Fibroblast of peridontal ligament (primary cell): ENCODE results near the gene RANBP10.
A peak's percentile ranks its signal among the peaks of the same experiment; 100 is the strongest.

Experiments used
- DNase-seq: peaks from one replicate; pipeline ENCODE4 v3.0.0-alpha.2; 2010; ENCODE audit errors: extremely low read depth

RANBP10 gene

DNA sequence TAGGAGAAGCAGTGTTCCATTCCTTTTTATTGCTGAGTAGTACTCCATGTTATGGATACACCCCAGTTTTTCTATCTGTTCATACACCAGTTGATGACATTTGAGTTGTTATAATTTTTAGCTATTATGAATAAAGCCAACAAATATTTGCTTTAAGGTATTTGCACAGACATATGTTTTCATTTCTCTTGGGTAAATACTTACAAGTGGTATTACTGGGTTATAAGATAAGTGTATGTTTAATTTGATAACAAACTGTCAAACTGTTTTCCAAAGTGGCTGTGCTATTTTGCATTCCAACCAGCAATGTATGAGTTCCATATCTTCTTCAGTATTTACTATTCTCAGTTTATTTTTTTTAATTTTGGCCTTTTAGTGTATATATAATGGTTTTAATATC lies 59.5 kb downstream of the RANBP10 start:
- no peak for DNase-seq

DNA sequence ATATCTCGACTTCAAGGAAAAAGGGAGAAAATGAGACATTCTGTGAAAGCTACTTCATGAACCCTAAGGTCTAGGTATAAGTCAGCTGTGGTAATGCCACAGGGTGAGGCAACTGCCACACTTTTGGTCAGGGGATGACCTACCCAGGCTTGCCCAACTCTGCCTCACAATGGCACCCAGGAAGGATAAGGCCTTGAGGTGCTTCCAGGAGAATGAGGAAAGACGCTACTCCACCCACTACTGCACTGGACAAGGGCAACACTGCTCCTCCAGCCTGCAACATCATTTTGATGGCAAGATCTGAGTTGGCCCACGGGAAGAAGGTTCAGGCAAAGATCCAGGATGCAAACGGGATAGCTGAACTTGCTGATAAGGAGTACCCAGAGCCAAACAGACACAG lies 65.2 kb downstream of the RANBP10 start:
- DNase-seq: no peak

- DNase-seq: no peak
Measured at GRCh38 chr16:67740391-67740790, 66.0 kb downstream of the RANBP10 start.

DNA sequence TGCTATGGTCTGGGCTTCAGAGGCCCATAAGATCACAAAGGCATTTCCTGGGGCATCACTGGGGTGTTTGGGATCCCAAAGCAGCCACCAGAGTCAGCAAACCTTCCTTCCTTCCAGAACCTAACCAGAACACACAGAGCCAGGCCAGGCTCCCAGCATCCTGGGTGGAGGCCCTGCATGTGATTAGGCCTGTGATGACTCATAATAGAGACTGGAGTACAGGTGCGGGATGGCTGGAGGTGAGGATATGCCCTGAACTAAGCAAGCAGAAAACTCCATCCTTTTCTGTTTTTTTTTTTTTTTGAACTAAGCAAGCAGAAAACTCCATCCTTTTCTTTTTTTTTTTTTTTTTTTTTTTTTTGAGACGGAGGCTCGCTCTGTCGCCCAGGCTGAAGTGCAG lies 69.5 kb downstream of the RANBP10 start:
- DNase-seq: no peak

- DNase-seq: no peak
Measured at GRCh38 chr16:67734731-67735201, 71.6 kb downstream of the RANBP10 start.

DNA sequence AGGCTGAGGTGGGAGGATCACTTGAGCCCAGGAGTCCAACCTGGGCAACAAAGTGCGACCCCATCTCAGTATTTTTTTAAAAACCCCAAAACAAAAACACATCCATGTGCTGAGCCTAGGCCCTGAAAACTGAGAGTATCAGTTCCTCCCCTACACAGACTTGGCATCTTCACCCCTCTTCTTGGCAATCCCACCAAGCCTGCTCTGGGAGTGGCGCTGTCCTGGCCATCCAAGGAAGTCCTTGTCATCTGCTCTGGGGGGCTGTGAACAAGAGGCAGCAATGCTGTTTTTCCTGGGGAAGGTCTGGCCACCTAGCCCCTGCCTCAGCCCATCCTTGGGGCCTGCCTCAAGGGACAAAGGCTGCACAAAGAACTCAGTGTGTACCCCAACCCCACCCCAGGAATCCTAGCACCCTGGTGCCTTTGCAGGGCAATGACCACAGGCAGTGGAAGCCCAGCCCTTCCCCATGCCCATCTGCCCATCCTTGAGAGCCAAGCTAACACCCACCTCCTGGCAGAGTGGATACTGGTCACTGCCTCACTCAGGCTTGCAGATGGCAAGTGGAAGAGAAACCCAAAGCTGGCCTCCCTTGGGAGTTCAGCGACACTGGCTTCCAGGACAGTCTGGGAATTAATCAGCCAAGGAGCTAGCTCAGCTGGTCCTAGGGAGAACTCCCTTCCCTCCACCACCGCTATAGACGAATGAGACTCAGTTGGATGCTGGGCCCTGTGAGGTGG lies 72.5 kb downstream of the RANBP10 start:
- DNase-seq: no peak

- no peak for DNase-seq
Measured at GRCh38 chr16:67731753-67732095, 74.6 kb downstream of the RANBP10 start.

- DNase-seq: no peak
Measured at GRCh38 chr16:67731071-67731752, 75.1 kb downstream of the RANBP10 start.

GRCh38 chr16:67730326-67730725 lies 76.0 kb downstream of the RANBP10 start:
- DNase-seq: no peak

DNA sequence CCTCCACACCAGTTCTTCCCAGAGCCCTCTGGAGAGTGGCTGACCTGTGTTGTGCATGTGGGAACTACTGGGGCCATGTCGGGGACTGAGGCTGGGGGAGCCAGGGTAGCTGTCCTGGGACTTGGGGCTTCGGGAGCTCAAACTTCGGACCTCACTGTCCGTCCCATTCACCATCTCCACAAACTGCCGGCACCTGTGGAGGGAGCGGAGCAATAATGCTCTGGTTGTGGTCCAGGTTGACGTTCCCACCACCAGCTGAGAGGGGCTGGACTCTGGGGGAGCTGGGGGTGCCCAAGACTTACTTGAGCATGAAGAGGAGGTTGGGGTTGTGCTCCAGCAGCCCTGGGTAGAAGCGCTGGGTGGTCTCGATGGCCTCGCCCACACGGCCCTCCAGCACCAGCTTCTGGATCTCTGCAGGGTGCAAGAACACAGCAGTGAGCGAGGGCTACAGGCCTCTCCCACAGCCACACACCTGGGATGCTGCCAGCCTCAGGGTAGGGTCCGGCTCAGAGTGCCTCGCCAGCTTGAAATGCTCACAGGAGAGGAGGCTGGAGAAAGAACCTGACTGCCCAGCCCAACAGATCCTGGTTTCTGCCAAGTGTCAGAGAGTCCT lies 76.6 kb downstream of the RANBP10 start:
- DNase-seq: no peak

GRCh38 chr16:67727521-67728485 lies 78.6 kb downstream of the RANBP10 start:
- no peak for DNase-seq

- DNase-seq: peak; percentile 2
Measured at GRCh38 chr16:67726106-67727034, 80.0 kb downstream of the RANBP10 start.

- no peak for DNase-seq
Measured at GRCh38 chr16:67723911-67724305, 82.5 kb downstream of the RANBP10 start.

DNA sequence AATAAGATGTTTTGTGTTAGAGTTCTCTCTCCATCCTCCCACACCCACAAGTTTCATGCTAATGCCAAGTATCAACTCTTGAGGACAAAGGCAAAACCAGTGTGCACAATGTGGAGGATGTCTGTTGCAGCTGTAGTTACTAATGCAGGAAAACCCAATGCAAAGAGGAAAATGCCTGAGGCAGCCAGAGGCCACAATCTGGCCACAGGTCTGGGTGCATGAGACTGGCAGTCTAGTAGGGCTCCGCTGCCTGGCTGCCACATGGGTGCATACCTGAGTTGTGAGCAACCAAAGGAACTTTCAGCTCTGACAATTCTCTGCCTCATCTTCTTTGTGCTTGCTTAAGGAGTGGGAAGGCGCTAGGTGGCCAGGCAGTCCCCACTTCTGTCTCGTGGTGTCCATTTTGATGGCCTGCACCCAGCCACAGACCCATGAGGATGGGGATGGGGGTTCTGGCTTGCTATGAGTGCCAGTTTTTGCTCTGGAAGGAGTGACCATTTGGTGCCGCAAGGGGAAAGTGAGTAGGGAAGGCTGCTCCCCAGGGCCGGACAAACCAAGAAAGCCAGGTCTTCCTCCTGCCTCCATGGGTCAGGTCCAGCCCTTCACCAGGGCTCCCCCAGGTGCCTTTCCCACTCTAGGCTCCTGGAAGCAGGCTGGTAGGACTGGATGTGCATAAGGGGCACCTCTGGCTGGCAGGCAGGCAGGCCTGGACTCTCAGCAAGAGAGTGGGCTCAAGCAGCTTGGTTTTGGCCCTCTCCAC lies 83.0 kb downstream of the RANBP10 start:
- peak; percentile 16 for DNase-seq

- no peak for DNase-seq
Measured at GRCh38 chr16:67720236-67720635, 86.1 kb downstream of the RANBP10 start.

DNA sequence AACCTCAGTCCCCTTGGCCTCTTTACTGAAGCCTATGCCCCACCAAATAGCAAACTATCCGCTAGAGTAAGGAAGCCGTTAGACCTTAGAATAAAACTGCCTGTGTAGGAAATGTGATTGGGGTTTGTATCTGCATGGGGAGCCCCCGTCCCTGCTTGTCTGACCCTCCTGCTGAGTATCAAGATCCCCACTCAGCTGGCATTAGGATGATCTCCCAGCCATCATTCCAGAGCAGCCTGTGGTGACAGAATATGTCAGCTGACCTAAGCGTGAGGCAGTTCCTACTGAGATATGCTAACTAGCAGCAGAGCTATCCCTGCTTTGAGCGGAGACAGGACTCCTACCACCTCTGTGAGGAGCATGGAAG lies 86.6 kb downstream of the RANBP10 start:
- DNase-seq: peak; percentile 64

- DNase-seq: peak; percentile 91
Measured at GRCh38 chr16:67719048-67719777, 87.1 kb downstream of the RANBP10 start, which contains the start of gene GFOD2. Gene GFOD2, minus strand, starts transcription at chr16:67719316. Its CDS starts 33,601 bp downstream, at chr16:67685715.

DNA sequence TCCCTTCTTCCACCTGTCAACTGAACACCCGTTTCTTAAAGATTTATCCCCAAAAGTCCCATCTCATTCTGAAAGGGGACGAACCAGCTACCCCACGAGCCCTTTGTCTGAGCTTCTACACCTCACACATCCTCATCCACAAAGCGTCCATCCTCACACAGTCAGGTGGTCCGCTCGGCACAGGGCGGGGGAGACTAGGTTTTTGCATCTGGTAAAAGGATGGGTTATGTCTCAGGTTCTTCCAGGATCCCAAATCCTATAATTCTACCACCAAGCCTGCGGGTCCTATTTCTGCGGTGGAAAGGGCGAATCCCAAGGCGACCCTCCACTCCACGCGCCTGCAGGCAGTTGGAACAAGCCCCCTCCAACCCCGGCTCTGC lies 87.7 kb downstream of the RANBP10 start:
- DNase-seq: peak; percentile 2

- DNase-seq: no peak
Measured at GRCh38 chr16:67716097-67716496, 90.3 kb downstream of the RANBP10 start.
